GM21526 (cell line): ENCODE measurements around the gene BBIP1.
A peak's percentile ranks its signal among the peaks of the same experiment; 100 is the strongest.
"Not testable (repeated sequence)": the region's sequence is repeated elsewhere in the genome, so short reads cannot be mapped to it uniquely, and the experiment has no call there.

Experiments
- ATAC-seq: cut with Tn5 transposase; IDR thresholded peaks from one replicate; pipeline ENCODE4 v1.9.1; 2021; ENCODE audit warnings: moderate library complexity; ENCODE audit not compliant: unreplicated experiment, low FRiP score

The BBIP1 gene

DNA sequence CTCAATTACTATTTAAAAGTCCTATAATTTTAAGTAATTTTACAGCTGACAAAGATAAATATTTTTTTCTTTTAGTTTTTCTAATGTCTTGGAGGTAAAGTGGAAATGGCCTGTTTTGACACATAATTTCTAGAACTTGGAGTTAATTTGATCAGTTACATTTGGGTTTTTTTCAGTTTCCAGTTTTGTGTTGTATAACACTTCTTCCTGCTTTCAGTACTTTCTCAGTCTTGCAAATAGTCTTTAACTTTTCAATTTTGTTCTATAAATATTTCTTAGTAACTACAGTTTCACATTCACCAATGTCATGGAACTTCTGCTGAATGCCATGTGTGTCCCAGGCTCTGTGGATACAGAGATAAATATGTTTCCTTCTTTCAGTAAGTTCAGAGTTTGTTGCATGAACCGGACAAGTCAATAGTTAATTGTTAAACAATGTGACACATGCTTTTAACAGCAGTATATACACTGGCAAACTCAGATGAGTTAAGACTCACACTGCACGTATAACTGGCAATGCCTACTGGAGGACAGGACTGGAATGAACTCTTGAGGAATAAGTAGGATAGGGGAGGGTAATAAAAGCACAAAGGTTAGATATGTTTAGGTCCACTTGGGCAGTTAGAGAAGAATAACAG is 5.0 kb upstream of the BBIP1 start:
- no peak for ATAC-seq

DNA sequence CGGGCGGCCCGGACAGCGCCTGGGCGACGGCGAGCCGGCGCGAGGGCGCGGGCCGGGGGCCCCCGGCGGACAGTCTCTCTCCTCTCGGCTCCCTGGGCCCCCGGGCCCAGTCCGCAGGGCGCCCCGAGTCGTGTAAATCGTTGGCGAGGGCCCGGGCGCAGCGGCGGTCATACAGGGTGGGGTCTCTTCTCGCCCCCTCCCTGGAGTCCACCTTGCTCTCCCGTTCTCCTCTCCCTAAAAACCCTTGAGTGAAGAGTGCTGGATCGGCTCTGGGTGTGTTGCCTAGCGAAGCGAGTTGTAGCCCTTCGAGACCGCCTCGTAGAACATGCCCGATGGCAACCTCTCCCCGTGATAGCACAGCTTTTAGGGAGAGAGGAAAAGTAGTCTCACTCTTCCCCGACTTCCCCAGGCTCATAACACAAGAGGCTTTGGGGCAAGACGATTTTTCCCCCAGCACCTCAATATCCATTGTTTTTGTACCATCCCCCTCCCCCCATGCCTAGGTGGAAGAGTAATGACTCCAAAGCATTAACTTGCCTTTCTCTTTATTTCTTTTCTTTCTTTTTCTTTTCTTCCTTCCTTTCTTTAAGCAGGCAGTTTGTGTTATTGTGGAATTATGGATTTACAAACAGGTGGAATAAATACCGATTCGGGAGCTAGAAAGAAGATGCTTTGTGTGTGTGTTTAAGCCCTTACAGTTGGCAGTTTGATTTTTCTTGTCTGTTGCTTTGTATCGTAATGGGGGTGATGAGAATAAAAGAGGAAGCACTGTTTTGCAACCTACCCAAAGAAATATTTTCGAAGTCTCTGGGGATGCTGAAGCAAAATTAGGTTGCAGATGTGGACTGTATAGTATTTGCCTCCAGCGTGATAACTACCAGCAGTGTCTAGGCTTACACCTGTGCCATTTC is 1.2 kb upstream of the BBIP1 start:
- peak; percentile 36 for ATAC-seq

DNA sequence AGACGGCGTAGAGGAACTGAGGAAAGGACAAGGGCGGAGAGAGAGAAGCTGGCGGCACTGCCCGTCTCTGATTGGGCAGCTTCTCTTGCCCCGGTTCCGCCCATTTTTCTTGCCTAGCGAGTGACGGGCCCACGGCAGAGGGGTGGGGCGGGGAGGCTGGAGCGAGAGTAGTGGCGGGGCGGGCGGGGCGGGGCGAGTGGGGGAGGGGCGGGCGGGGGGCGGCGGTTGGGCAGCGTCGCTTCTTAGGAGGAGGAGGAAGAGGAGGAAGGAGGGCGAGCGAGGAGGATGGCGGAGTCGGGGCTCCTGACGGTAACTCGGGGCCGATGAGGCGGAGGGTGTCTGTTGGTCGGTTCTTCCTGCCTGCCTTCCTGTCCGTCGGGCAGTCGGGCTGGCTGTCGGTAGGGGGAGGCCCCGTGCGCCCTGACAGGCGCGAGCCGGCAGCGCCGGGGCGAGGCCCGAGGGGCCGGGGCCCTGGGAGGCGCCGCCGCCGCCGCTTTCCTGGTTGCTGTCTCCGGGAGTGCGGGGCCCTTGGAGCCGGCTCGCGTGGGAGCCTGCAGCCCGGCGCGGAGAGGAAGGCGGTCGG is 460 bp upstream of the BBIP1 start, which contains the start of gene SHOC2:
Gene SHOC2, plus strand, starts transcription at position 256 of the 583 bp plus-strand sequence. CDS start 44,755 bp downstream, outside the sequence.
- ATAC-seq, result peak; percentile 85

DNA sequence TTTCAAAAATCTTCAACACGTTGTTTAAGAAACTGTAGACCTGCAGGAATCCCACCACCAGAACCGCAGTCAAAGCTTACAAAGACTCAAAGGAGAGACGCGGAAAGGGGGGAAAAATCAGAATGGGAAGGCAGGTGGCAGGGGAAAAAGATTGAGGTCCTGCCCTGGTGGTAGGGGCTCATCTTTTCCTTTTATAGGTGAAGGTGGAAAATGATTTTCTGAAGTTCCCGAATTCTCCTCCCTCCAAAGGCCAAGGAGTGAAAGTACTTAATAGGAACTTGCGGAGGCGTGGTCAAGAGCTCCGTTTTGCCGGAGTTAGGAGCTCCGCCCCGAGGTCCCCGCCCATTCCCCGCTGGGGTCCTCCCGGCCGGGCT is 724 bp downstream of the BBIP1 start:
- ATAC-seq, result no peak

DNA sequence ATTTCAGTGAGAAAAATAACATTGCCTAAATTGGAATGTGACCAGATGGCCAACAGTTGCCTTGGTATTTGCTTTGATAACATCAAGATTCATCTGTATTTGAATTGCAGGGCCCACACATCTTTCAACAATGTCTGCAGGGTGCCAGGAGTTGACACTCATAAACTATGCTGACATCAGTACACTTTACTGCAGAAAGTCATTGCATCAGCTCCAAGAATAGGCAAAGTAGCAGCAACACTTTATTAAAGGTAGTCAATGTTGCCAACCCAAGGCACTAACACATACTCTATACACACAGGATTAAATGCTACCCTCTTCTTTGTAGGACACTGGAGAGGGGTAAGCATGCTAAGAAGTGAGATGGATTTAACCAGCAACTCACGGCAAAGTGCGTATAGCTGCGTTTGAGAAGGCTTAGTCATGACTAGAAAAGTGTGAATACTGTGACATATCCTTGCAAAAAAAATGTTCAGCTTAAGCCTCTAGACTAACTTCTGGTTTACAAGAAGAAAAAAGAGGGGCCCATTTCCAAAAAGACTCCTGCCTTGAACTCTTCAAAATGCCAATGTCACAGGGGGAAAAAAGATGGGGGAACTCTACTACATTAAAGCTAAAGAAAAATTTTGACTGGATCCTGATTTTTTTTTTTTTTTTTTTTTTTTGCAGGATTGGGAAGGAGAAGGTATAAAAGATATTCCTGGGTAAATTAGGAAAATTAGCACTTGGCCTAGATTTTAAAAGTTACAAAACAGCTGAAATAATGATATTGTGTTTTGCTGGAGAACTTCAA is 2.2 kb downstream of the BBIP1 start:
- no peak for ATAC-seq

DNA sequence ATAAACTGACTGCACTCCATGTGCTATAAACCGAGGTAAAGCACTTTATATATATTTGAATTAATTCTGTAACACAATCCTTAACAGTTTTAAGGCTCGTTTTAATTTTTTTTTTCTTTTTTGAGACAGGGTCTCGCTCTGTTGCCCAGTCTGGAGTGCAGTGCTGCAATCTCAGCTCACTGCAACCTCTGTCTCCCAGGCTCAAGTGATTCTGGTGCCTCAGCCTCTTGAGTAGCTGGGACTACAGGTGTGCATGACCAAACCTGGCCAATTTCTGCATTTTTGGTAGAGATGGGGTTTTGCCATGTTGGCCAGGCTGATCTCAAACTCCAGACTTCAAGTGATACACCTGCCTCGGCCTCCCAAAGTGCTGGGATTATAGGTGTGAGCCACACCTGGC is 3.4 kb downstream of the BBIP1 start:
- ATAC-seq, result not testable (repeated sequence)

DNA sequence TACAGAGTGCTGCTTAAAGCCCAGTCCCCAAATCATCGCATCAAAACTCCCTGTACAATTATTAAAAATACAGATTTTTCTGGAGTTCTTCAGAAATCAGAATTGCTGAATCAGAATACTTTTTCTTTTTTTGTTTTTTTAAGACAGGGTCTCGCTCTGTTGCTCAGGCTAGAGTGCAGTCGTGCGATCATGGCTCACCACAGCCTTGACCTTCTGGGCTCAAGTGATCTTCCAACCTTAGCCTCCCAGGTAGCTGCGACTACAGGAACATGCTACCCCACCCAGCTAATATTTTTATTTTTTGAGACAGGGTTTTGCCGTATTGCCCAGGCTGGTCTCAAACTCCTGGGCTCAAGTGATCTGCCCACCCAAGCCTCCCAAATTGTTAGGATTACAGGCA is 3.9 kb downstream of the BBIP1 start:
- ATAC-seq, result no peak

DNA sequence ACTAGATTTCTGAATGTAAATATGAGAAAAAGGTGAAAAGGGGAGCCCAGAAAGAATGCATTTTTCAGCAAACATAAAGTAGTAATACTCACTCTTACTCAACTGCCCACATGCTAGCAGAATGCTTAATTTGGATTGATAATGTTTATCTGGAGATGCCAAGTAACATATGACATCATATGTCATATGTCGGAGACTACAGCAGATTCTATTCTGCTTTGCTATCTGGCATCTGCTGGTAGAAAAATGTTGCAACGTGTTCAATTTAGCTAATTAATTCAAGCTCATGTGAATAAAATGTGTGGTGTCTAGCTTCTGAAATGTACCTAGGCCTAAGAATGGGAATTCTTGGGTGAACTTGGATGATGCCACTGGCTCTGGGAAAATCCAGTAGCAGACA is 4.5 kb downstream of the BBIP1 start:
- ATAC-seq, result no peak

DNA sequence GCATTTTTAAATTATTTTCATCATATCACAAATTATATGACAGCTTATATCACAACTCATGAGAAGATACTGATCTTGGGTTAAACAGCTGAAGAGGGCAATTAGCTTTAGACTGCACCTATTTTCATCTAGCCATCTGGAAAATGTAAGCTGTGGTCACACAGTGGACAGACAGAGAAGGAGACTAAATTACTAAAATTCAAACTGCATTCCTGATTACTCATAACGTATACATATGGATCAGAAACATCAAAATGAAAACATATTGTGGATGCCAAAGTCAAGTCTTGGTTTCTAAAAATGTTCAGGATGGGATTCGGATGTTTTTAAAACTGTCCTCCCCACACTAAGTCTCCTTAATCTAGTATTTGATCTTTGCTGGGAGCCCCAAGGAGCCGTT is 6.6 kb downstream of the BBIP1 start:
- ATAC-seq, result no peak

DNA sequence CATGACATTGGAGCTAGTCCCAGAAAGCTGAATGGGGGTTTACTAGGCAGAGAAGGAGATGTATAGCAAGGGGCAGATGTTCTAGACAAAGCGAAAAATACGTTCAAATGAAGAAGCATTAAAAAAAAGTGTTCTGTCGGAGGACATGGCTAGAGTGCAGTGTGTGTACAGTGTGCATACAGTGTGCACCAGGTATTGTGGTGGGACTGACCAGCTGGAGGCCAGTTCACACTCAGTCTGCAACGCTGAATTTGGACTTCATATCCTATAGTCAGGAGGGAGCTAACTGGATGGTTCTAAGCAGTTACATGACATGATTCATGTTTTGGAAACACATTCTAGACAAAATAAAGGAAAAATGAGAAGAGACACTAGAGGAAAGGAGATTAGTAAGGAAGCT is 8.8 kb downstream of the BBIP1 start:
- no peak for ATAC-seq

DNA sequence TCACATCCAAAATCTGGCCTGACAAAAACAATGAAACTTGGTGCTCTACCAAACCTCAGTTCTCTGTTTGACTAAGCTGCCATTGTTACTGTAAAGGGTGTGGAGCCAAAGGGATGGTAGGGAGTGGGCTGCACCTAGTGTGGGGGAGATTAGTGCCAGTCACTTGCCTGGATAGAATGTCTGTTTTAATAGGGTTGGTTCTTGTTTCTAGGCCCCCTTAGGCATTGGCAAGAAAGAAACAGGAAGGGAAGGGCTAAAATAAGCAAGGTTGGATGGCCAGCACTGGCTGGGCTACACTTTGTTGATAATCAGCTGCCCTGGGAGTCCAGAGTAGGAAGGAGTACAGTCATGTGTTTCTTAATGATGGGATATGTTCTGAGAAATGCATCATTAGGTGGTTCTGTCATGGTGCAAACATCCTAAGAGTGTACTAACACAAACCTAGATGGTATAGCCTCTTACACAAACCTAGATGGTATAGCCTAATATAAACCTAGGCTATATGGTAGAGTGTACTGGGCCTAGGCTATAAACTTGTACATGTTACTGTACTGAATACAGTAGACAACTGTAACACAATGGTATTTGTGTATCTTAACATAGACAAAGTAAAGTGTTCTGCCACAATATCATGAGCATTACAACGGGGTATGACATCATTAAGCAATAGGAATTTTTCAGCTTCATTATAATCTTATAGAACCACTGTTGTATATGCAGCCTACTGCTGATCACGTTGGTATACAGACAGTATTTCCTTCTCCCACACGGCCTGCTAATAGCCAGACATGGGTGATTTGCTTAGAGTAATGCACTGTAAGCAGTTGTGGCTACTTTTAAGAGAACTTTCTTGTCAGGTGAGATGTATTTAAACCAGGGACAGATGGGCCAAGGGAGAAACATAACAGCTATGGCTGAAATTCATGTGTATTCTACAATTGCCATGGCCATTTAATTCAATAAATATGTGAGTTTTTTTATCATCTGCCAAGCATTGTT is 15.4 kb downstream of the BBIP1 start:
- no peak for ATAC-seq

DNA sequence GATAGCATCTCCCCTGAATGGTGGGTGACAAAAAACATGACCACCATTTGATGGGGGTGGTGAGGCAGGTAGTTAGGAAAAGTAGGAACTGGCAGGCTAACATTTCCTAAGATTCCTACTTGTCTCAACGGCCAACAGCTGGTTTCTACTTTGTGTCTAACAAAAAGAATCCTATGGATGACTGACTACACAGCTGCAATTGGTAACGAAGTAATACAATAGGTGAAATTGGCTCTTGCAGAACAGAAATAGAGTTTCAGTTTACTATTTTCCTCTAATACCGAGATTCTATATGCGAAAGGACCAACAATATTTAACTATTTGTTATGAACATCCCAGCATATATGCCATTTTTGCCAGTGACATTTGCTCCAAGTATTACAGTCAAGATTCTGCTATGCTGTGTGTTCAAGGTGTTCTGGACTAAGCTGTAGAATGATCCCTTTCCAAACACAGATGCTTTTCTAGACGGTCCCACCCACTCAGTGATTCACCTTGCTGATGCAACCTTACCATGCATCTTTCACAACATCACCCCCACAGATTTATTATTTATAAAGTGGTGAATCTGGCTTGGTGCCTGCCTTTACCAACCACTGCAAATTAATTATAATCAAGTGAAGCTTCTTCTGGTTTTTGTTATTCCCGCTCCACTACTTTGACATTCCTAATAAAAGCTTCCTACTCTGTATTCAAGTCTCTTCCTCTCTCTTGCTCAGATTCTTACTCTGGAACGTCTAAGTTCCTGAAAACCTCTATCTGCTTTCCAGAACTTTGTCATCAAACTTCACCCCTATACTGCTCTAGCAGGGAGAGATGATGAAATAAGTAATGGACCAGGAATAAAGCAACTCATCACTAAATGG is 16.8 kb downstream of the BBIP1 start:
- ATAC-seq, result no peak

DNA sequence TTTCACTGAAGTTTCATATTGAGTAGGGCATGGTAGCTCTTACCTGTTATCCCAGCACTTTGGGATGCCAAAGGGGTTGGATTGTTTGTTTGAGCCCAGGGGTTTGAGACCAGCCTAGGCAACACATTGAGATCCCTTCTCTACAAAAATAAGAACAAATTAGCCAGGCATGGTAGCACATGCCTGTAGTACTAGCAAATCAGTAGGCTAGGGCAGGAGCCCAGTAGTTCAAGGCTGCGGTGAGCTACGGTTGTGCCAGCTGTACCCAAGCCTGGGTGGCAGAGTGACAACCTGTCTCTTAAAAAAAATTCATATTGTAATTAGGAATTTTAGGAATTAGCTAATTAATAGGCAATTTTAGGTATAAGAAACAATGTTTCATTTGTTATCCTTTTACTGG is 18.0 kb downstream of the BBIP1 start:
- no peak for ATAC-seq

DNA sequence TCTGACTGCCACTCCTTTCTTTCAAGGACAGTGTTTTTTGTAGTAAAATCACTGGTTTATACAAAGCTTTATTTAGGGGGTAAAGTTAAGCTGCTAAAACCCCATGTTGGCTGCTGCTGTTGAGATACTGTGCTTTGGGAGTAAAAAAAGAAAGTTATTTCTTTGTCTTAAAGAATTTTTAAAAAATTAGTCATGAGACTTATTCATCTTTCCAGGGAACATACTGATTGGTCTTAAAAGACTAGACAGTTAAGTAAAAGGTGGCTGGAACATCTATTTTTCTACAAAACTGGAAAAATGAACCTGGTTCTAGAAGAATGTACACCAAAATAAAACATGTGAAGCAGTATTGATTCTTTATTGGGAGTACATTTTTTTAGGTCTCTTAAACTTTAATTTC is 20.6 kb downstream of the BBIP1 start:
- no peak for ATAC-seq

DNA sequence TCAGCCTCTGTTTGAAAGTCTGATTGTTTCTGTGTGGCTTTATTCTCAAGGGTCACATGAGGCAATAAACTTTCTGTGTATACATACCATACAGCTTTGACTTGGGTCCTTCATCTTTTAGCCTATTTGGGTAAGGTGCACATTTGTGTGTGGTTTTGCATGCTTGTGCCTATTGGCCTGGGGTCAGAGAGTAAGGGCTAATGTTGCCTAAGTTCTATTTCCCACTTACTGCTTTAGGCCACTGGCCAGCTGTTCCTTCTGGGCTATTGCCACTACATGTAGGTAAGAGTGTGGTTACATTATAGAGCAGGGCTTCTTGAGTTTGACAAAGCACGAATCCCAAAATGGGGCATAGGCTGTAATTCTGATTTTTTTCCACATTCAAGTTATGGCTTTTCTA is 21.8 kb downstream of the BBIP1 start:
- ATAC-seq, result no peak

DNA sequence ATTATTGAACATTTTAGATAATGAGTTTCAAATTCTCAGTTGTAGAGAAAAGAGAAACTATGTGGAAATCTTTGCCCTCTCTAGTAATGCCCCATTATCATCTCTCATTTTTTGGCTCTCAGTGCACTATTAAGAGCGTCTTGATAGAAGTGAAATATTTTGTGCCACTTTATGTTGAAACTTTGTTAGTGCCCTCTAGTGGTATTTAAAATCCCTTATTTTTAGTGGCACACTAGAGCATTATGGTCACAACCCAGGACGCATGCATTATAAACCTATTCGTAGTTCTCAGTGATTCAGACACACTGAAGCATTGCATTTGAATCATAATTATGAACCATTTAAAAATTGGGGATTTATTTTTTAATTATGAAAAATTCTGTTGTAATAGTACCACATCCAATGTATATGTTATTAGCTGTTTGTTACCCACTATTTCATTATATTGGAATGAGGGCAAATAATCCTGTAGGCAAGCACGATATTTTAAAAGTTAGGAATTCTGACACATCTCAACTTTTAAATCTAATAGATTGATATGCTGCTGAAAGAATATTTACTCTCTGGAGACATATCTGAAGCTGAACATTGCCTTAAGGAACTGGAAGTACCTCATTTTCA is 25.3 kb downstream of the BBIP1 start:
- peak; percentile 47 for ATAC-seq

DNA sequence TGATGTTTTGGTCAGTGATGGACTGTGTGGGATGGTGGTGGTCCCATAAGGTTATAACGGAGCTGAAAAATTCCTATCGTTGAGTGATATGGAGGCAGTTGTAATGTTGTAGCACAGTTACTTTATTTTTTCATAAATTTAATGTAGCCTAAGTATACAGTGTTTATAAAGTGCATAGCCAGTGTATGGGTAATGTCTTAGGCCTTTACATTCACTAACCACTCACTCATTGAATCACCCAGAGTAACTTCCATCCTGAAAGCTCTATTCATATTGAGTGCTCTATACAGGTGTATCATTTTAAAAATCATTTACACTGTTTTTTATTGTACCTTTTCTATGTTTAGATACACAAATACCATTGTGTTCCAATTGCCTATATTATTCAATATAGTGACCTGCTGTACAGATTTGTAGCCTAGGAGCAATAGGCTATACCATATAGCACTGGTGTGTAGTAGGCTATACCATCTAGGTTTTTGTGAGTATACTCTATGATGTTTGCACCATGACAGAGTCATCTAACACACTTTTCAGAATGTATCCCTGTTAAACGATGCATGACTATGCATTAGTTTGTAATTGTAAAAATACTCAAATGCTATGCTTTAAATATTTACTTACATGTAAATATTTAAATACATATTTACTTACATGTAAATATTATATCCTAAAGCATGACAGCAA is 26.2 kb downstream of the BBIP1 start:
- ATAC-seq, result no peak

DNA sequence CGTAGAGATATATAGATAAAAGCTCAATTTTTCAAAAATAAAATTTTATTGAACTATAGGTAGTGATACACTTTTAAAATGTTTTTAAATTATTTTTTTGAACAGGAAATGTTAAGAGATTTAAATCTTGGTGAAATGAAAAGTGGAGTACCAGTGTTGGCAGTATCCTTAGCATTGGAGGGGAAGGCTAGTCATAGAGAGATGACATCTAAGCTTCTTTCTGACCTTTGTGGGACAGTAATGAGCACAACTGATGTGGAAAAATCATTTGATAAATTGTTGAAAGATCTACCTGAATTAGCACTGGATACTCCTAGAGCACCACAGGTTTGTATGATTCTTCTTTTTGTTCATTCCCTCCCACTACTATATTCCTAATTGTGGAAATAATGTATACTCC is 31.4 kb downstream of the BBIP1 start:
- no peak for ATAC-seq
